HepG2 (cell line): ENCODE results near the gene NEAT1. TPM values are rescaled to one million over a fixed set of nuclear protein-coding genes. Genes with fewer than 3 reads are reported as not detected.

ENCODE experiments used
- CREM ChIP-seq, 2 experiments: sonication (generic) in 1 of 2; formaldehyde crosslinking in 1 of 2; IDR thresholded peaks; 2 replicates each; pipeline versions ENCODE4 v1.4.0 to v1.6.1; 2016 to 2020; ENCODE audit warnings: antibody characterized with exemption in 1 of 2, mild to moderate bottlenecking in 1 of 2, missing genetic modification reagents in 1 of 2
- EHMT2 ChIP-seq: fragments of 200-600 bp; sonication (generic); IDR thresholded peaks from 2 replicates; pipeline ENCODE4 v1.7.0; 2017; ENCODE audit warnings: antibody characterized with exemption, low read depth, low read length, borderline replicate concordance
- GATAD2A ChIP-seq: IDR thresholded peaks from 2 replicates; pipeline ENCODE4 v1.6.1; 2016
- GTF2F1 ChIP-seq: fragments of 150-350 bp; IDR thresholded peaks from 2 replicates; pipeline ENCODE4 v1.6.1; 2014; ENCODE audit warnings: low read length
- HDAC2 ChIP-seq: sonication (generic); formaldehyde crosslinking; IDR thresholded peaks from 2 replicates; pipeline ENCODE4 v1.4.0; 2020; ENCODE audit warnings: missing genetic modification reagents
- JUND ChIP-seq: sonication (generic); formaldehyde crosslinking; IDR thresholded peaks from 2 replicates; pipeline ENCODE4 v1.8.0; 2022; ENCODE audit warnings: mild to moderate bottlenecking, missing genetic modification reagents
- MAF1 ChIP-seq: sonication (generic); formaldehyde crosslinking; IDR thresholded peaks from 2 replicates; pipeline ENCODE4 v1.5.0; 2020; ENCODE audit warnings: missing genetic modification reagents, borderline replicate concordance
- RELA ChIP-seq: sonication (generic); formaldehyde crosslinking; IDR thresholded peaks from 2 replicates; pipeline ENCODE4 v1.4.0; 2020; ENCODE audit warnings: missing genetic modification reagents
- TARDBP ChIP-seq: sonication (generic); formaldehyde crosslinking; IDR thresholded peaks from 2 replicates; pipeline ENCODE4 v1.8.0; 2022; ENCODE audit warnings: mild to moderate bottlenecking, missing genetic modification reagents
- ZBTB38 ChIP-seq: sonication (generic); formaldehyde crosslinking; IDR thresholded peaks from 2 replicates; pipeline ENCODE4 v1.5.1; 2020; ENCODE audit warnings: mild to moderate bottlenecking, missing genetic modification reagents
- ZKSCAN8 ChIP-seq: IDR thresholded peaks from 2 replicates; pipeline ENCODE4 v1.6.1; 2016; ENCODE audit warnings: borderline replicate concordance, missing genetic modification reagents, missing compliant biosample characterization
- ZNF331 ChIP-seq: sonication (generic); formaldehyde crosslinking; IDR thresholded peaks from 2 replicates; pipeline ENCODE4 v1.4.0; 2020; ENCODE audit warnings: missing genetic modification reagents
- ZNF44 ChIP-seq: sonication (generic); formaldehyde crosslinking; IDR thresholded peaks from 2 replicates; pipeline ENCODE4 v1.5.1; 2020; ENCODE audit warnings: mild to moderate bottlenecking, missing genetic modification reagents
- ZNF496 ChIP-seq: sonication (generic); formaldehyde crosslinking; IDR thresholded peaks from 2 replicates; pipeline ENCODE4 v1.8.1; 2023; ENCODE audit warnings: mild to moderate bottlenecking, moderate library complexity, missing genetic modification reagents; ENCODE audit not compliant: insufficient replicate concordance
- ZNF550 ChIP-seq: sonication (generic); formaldehyde crosslinking; IDR thresholded peaks from 2 replicates; pipeline ENCODE4 v1.4.0; 2020; ENCODE audit warnings: mild to moderate bottlenecking, missing genetic modification reagents, borderline replicate concordance
- ZNF556 ChIP-seq: sonication (generic); formaldehyde crosslinking; IDR thresholded peaks from 2 replicates; pipeline ENCODE4 v1.4.0; 2020; ENCODE audit warnings: mild to moderate bottlenecking, missing genetic modification reagents, borderline replicate concordance
- ZNF709 ChIP-seq: sonication (generic); formaldehyde crosslinking; IDR thresholded peaks from 2 replicates; pipeline ENCODE4 v1.5.0; 2020; ENCODE audit warnings: mild to moderate bottlenecking, missing genetic modification reagents
- ZSCAN20 ChIP-seq: sonication (generic); formaldehyde crosslinking; IDR thresholded peaks from 2 replicates; pipeline ENCODE4 v1.4.0; 2020; ENCODE audit warnings: missing genetic modification reagents, mild to moderate bottlenecking, borderline replicate concordance
- polyA plus RNA-seq, 8 experiments: library from polyadenylated mRNA; depleted of rRNA in 3 of 8; stranded (reverse) in 7 of 8; unstranded in 1 of 8; fragments of >200 nt; fragmentation: Illumina TruSeq in 4 of 8; extraction: Trizol in 4 of 8; gene quantifications; 2 replicates each; pipeline versions ENCODE4 v1.2.1 to v1.2.3, GENCODE V29; 2011 to 2016; ENCODE audit warnings: low read depth in 4 of 8, missing spikeins in 1 of 8, mixed read lengths in 1 of 8; ENCODE audit not compliant: insufficient read depth in 1 of 8
- total RNA-seq, 5 experiments: library from RNA; depleted of rRNA; stranded (reverse); fragments of >200 nt; fragmentation: Illumina TruSeq; extraction: Trizol; gene quantifications; 2 replicates each; pipeline ENCODE4 v1.2.3, GENCODE V29; 2016; ENCODE audit warnings: low read depth in 1 of 5
- TF ChIP-seq, protein P1 (sequence below): sonication (generic); formaldehyde crosslinking; IDR thresholded peaks from 2 replicates; pipeline ENCODE4 v1.4.0; 2020; ENCODE audit warnings: low read depth, mild to moderate bottlenecking, missing genetic modification reagents
- TF ChIP-seq, protein P2 (sequence below): IDR thresholded peaks from 2 replicates; pipeline ENCODE4 v1.4.0; 2020; ENCODE audit warnings: mild to moderate bottlenecking, missing genetic modification reagents
- TF ChIP-seq, protein P3 (sequence below): sonication (generic); formaldehyde crosslinking; IDR thresholded peaks from 2 replicates; pipeline ENCODE4 v1.5.0; 2020; ENCODE audit warnings: missing genetic modification reagents
- TF ChIP-seq, protein P4 (sequence below): IDR thresholded peaks from 2 replicates; pipeline ENCODE4 v1.6.1; 2012; ENCODE audit warnings: inconsistent platforms
- TF ChIP-seq, protein P5 (sequence below): sonication (generic); formaldehyde crosslinking; IDR thresholded peaks from 2 replicates; pipeline ENCODE4 v1.4.0; 2020; ENCODE audit warnings: missing genetic modification reagents; ENCODE audit errors: not compliant biosample characterization

Gene NEAT1
- total and polyA plus RNA-seq, 2 of the 13 experiments (the other 11 are each of a cell fraction or from before 2014, with no cell fraction given) = 20.5 to 41.2 TPM

DNA sequence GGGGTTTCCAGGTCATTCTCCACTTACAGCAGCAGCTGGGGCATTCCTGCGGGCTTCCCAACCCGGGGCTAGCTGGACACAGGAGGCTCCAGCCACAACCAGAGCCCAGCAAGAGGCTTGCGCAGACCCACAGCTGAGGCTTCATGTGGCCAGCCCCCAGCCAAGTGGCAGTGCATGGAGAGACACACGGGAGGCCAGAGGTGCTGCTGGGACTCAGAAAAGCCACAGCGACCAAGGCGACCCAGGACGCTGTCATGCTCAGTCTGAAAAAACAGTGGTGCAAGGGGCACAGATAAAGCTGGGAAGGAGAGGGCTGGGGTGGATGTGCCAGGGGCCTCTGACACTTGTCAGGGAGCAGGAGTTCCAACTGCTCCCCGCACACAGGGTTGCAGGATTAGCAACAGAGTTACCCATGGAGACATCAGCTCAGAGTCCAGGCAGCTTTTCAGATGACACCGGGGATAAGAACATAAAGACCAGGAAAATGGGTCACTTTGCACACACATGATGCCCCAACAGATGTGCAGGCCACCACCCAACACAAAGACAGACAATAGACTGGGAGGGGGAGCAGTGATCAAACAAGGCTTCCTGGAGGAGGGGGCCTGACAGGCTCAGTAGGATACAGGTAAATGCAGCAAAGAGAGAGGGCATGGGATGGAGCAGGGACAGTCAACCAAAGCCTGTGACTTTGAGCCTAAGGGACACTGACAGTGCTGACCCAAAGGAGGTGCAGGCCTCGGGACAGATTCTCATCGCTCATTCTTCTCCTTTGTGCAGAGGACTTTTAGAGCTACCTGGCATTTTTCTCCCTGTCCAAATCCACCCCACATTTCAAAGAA lies 6.9 kb upstream of the NEAT1 start (continued):
- no peak for TF ChIP-seq RELA (CRISPR knock-in tag)
- TF ChIP-seq, protein P1, sequence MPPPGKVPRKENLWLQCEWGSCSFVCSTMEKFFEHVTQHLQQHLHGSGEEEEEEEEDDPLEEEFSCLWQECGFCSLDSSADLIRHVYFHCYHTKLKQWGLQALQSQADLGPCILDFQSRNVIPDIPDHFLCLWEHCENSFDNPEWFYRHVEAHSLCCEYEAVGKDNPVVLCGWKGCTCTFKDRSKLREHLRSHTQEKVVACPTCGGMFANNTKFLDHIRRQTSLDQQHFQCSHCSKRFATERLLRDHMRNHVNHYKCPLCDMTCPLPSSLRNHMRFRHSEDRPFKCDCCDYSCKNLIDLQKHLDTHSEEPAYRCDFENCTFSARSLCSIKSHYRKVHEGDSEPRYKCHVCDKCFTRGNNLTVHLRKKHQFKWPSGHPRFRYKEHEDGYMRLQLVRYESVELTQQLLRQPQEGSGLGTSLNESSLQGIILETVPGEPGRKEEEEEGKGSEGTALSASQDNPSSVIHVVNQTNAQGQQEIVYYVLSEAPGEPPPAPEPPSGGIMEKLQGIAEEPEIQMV = no peak
- no peak for TF ChIP-seq ZBTB38 (CRISPR knock-in tag)
- TF ChIP-seq TARDBP (CRISPR knock-in tag) = peak; percentile 69; the same call in 1 of the 2 replicates
- TF ChIP-seq ZNF44 (CRISPR knock-in tag) = 0 out of 2 replicates have a peak, but pooled peaks have one; percentile 80
- TF ChIP-seq, protein P2, sequence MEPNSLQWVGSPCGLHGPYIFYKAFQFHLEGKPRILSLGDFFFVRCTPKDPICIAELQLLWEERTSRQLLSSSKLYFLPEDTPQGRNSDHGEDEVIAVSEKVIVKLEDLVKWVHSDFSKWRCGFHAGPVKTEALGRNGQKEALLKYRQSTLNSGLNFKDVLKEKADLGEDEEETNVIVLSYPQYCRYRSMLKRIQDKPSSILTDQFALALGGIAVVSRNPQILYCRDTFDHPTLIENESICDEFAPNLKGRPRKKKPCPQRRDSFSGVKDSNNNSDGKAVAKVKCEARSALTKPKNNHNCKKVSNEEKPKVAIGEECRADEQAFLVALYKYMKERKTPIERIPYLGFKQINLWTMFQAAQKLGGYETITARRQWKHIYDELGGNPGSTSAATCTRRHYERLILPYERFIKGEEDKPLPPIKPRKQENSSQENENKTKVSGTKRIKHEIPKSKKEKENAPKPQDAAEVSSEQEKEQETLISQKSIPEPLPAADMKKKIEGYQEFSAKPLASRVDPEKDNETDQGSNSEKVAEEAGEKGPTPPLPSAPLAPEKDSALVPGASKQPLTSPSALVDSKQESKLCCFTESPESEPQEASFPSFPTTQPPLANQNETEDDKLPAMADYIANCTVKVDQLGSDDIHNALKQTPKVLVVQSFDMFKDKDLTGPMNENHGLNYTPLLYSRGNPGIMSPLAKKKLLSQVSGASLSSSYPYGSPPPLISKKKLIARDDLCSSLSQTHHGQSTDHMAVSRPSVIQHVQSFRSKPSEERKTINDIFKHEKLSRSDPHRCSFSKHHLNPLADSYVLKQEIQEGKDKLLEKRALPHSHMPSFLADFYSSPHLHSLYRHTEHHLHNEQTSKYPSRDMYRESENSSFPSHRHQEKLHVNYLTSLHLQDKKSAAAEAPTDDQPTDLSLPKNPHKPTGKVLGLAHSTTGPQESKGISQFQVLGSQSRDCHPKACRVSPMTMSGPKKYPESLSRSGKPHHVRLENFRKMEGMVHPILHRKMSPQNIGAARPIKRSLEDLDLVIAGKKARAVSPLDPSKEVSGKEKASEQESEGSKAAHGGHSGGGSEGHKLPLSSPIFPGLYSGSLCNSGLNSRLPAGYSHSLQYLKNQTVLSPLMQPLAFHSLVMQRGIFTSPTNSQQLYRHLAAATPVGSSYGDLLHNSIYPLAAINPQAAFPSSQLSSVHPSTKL (CRISPR knock-in tag) = no peak
- TF ChIP-seq ZNF709 (CRISPR knock-in tag) = no peak
- no peak for TF ChIP-seq ZNF550
- TF ChIP-seq EHMT2 = no peak
- TF ChIP-seq, protein P3, sequence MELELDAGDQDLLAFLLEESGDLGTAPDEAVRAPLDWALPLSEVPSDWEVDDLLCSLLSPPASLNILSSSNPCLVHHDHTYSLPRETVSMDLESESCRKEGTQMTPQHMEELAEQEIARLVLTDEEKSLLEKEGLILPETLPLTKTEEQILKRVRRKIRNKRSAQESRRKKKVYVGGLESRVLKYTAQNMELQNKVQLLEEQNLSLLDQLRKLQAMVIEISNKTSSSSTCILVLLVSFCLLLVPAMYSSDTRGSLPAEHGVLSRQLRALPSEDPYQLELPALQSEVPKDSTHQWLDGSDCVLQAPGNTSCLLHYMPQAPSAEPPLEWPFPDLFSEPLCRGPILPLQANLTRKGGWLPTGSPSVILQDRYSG = no peak
- TF ChIP-seq CREM (IDR thresholded peaks at IDR 0.05) = no peak
- TF ChIP-seq CREM (CRISPR knock-in tag; IDR thresholded peaks at IDR 0.05) = no peak
- TF ChIP-seq GTF2F1 = no peak
- 0 out of 2 replicates have a peak, but pooled peaks have one; percentile 6 for TF ChIP-seq GATAD2A
- no peak for TF ChIP-seq ZSCAN20 (CRISPR knock-in tag)
- TF ChIP-seq ZNF556 (CRISPR knock-in tag) = no peak
- no peak for TF ChIP-seq JUND (CRISPR knock-in tag)
- TF ChIP-seq, protein P4, sequence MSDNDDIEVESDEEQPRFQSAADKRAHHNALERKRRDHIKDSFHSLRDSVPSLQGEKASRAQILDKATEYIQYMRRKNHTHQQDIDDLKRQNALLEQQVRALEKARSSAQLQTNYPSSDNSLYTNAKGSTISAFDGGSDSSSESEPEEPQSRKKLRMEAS = no peak
- TF ChIP-seq ZNF496 (CRISPR knock-in tag) = no peak
- TF ChIP-seq HDAC2 (CRISPR knock-in tag) = no peak
- TF ChIP-seq ZNF331 = no peak
- TF ChIP-seq, protein P5, sequence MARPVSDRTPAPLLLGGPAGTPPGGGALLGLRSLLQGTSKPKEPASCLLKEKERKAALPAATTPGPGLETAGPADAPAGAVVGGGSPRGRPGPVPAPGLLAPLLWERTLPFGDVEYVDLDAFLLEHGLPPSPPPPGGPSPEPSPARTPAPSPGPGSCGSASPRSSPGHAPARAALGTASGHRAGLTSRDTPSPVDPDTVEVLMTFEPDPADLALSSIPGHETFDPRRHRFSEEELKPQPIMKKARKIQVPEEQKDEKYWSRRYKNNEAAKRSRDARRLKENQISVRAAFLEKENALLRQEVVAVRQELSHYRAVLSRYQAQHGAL (CRISPR knock-in tag) = no peak
- TF ChIP-seq ZKSCAN8 (CRISPR knock-in tag) = no peak
- no peak for TF ChIP-seq MAF1 (CRISPR knock-in tag)
